Adrenal gland (tissue), 12 donors: ENCODE measurements around the gene SLC7A6. TPM values are rescaled to one million over a fixed set of nuclear protein-coding genes. Genes with fewer than 3 reads are reported as not detected.

Experiments used
- DNase-seq, 7 donors: peaks; one replicate each; pipeline ENCODE4 v3.0.0-alpha.2; 2019 to 2020
- H3K27ac ChIP-seq, 5 donors: fragments of 200-600 bp; sonication (generic) in 4 of 5; 1 replicate in 3 of 5; 2 replicates in 2 of 5; pipeline versions ENCODE4 v1.5.1 to v1.8.0; 2016 to 2020; ENCODE audit warnings: mild to moderate bottlenecking in 1 of 5
- H3K27me3 ChIP-seq: fragments of 200-600 bp; 2 replicates; pipeline ENCODE4 v1.8.0; 2021
- H3K36me3 ChIP-seq, 2 donors: fragments of 200-600 bp; replicated peaks in 1 of 2; 1 replicate in 1 of 2; 2 replicates in 1 of 2; pipeline versions ENCODE4 v1.5.1 to v1.8.0; 2018 to 2022
- H3K4me1 ChIP-seq, 2 donors: fragments of 200-600 bp; replicated peaks in 1 of 2; 1 replicate in 1 of 2; 2 replicates in 1 of 2; pipeline versions ENCODE4 v1.5.1 to v1.8.0; 2018 to 2021
- H3K4me3 ChIP-seq, 4 donors: fragments of 200-600 bp; sonication (generic) in 3 of 4; one replicate each; pipeline ENCODE4 v1.5.1; 2016 to 2018
- H3K9me3 ChIP-seq, 3 donors: fragments of 200-600 bp; sonication (generic) in 1 of 3; replicated peaks in 1 of 3; 1 replicate in 2 of 3; 2 replicates in 1 of 3; pipeline versions ENCODE4 v1.5.1 to v1.8.0; 2016 to 2021
- CTCF ChIP-seq, 6 experiments: fragments of 450-650 bp in 4 of 6; fragments of 200-600 bp in 2 of 6; sonication (generic) in 1 of 6; IDR thresholded peaks; 1 replicate in 5 of 6; 2 replicates in 1 of 6; pipeline versions ENCODE4 v1.5.1 to v1.8.0; 2016 to 2021; ENCODE audit warnings: antibody characterized with exemption in 6 of 6, mild to moderate bottlenecking in 2 of 6, moderate library complexity in 1 of 6
- POLR2A ChIP-seq, 2 donors: fragments of 450-650 bp; IDR thresholded peaks; one replicate each; pipeline ENCODE4 v1.6.1; 2017; ENCODE audit warnings: antibody characterized with exemption in 2 of 2, mild to moderate bottlenecking in 2 of 2, moderate library complexity in 1 of 2
- WGBS, 4 donors: extraction: QIAGEN DNeasy Blood & Tissue Kit in 2 of 4; methylation state at CpG; one replicate each; pipeline versions ENCODE4 v1.1.5 to v1.1.7; 2013 to 2017; 5-methylcytosine and 5-hydroxymethylcytosine counted together
- intact Hi-C, 2 donors: fragments of 100-400 bp; cut with DNase I; formaldehyde crosslinking; loops; one replicate each; pipeline versions ENCODE4 v1.14.1 to v1.15.0; 2022 to 2023
- polyA plus RNA-seq, 3 donors: library from polyadenylated mRNA; stranded (reverse); fragments of 200-250 nt in 2 of 3; fragments of 350-450 nt in 1 of 3; fragmentation: Illumina TruSeq in 1 of 3; extraction: RNeasy Lipid Tissue Mini Kit (QIAGEN cat#74804) in 1 of 3; gene quantifications; one replicate each; pipeline ENCODE4 v1.2.3, GENCODE V29; 2013 to 2014
- total RNA-seq, 9 donors: library from RNA; depleted of rRNA in 4 of 9; stranded (reverse); fragments of >200 nt in 4 of 9; fragments of 120-200 nt in 1 of 9; fragmentation: NEBNext Ultra II Directional in 1 of 9; extraction: Animal tissue kit (Norgen Biotek cat#: 25700) in 1 of 9; gene quantifications; one replicate each; pipeline versions ENCODE4 v1.1.0 to v1.2.4, GENCODE V29; 2013 to 2023
- donor health status: healthy with polysubstance abuse.
- donor health status: Bipolar disorder and iron deficiency.
- donor health status: DM: yes; HTN: yes; CAD: no.
- donor health status: DM: no; HTN: no; CAD: no.
- donor health status: DM: no; HTN: no; CAD: no.
- donor health status: DM: yes; HTN: yes; CAD: no.

Gene SLC7A6
- total and polyA plus RNA-seq, 12 donors, result 2.0 to 54.7 (median 22.0) TPM

GRCh38 chr16:68298907-68299561 lies 34.7 kb downstream of the SLC7A6 start:
- Histone ChIP-seq H3K27me3 (no peaks in the 10 kb centered on the region), H3K36me3 (peaks cover 0 to 82% of the 10 kb centered on the region in 2 donors), H3K4me1 (peaks cover 26 to 39% of the 10 kb centered on the region in 2 donors), H3K9me3 (no peaks in the 10 kb centered on the region), H3K4me3 (no peak overlapping the region), H3K27ac (peak overlapping the region; percentile 55 to 85 (median 77))
- intact Hi-C loops, result no loop called here
- TF ChIP-seq CTCF (IDR thresholded peaks at IDR 0.05), result no peak
- peak in 1 of 2 donors; percentile 8 for TF ChIP-seq POLR2A (IDR thresholded peaks at IDR 0.05)
- DNase-seq, result peak; percentile 60 to 93 (median 91)
- 24 to 44% (median 40%) methylated on average over 4 to 5 of the region's 5 CpGs for WGBS, 4 donors

- intact Hi-C loops, result no loop called here
- H3K27ac ChIP-seq, result peak overlapping the region in 4 of 5 donors; percentile 67 to 85 (median 78)
- no peak for TF ChIP-seq POLR2A (IDR thresholded peaks at IDR 0.05)
- TF ChIP-seq CTCF (IDR thresholded peaks at IDR 0.05), result no peak
- H3K4me1 ChIP-seq, result peaks cover 26 to 39% of the 10 kb centered on the region in 2 donors
- no peaks in the 10 kb centered on the region for H3K9me3 ChIP-seq
- no peaks in the 10 kb centered on the region for H3K27me3 ChIP-seq
- no peak for DNase-seq
- 78 to 85% (median 81%) methylated on average over 11 of the region's 11 CpGs for WGBS, 4 donors
- H3K4me3 ChIP-seq, result no peak overlapping the region
- H3K36me3 ChIP-seq, result peaks cover 0 to 84% of the 10 kb centered on the region in 2 donors
These were observed 35.5 kb downstream of the SLC7A6 start for GRCh38 chr16:68299571-68300453.

- no peak for DNase-seq
- H3K27me3 ChIP-seq, result no peaks in the 10 kb centered on the region
- H3K36me3 ChIP-seq, result peaks cover 0 to 84% of the 10 kb centered on the region in 2 donors
- H3K27ac ChIP-seq, result no peak overlapping the region
- 77 to 82% (median 79%) methylated on average over 7 of the region's 7 CpGs for WGBS, 4 donors
- H3K4me3 ChIP-seq, result no peak overlapping the region
- peaks cover 26 to 39% of the 10 kb centered on the region in 2 donors for H3K4me1 ChIP-seq
- TF ChIP-seq POLR2A (IDR thresholded peaks at IDR 0.05) (no peak), CTCF (IDR thresholded peaks at IDR 0.05) (no peak)
- H3K9me3 ChIP-seq, result no peaks in the 10 kb centered on the region
- intact Hi-C loops, result no loop called here
These were observed 36.6 kb downstream of the SLC7A6 start for GRCh38 chr16:68300734-68301459.

GRCh38 chr16:68306633-68307032 lies 42.3 kb downstream of the SLC7A6 start:
- H3K36me3 ChIP-seq, result peaks cover 0 to 64% of the 10 kb centered on the region in 2 donors
- H3K4me1 ChIP-seq, result peaks cover 4 to 22% of the 10 kb centered on the region in 2 donors
- H3K27ac ChIP-seq, result no peak overlapping the region
- intact Hi-C loops, result no loop called here
- no peaks in the 10 kb centered on the region for H3K27me3 ChIP-seq
- no peak for DNase-seq
- no peak overlapping the region for H3K4me3 ChIP-seq
- TF ChIP-seq CTCF (IDR thresholded peaks at IDR 0.05), result no peak
- TF ChIP-seq POLR2A (IDR thresholded peaks at IDR 0.05), result no peak
- 92 to 96% (median 95%) methylated on average over 3 of the region's 3 CpGs for WGBS, 4 donors
- no peaks in the 10 kb centered on the region for H3K9me3 ChIP-seq
